ENCODE data around the gene GNLY. TPM values are rescaled to one million over a fixed set of nuclear protein-coding genes. Genes with fewer than 3 reads are reported as not detected.

GNLY gene
- total and polyA plus RNA-seq, 11 donors: 0.29 to 47.1 (median 2.1) TPM; not detected in 2

DNA sequence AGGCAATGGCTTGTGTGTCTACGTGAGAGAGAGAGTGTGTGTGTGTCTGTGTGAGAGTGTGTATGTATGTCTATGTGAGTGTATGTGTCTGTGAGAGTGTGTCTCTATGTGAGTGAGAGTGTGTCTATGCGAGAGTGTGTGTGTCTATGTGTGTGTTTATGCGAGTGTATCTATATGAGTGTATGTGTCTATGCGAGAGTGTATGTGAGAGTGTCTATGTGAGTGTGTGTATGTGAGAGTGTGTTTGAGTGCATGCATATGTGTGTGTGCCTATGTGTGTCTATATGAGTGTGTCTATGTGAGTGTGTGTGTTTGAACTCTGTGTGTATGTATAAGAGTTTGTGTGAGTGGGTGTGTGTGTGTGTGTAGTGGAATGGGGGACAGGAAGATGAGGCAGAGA is 9.8 kb upstream of the GNLY start:
- DNase-seq (no peak), ATAC-seq (peak in 1 of 4 donors; percentile 25)
- Histone ChIP-seq H3K4me1 (peaks cover 0 to 28% (median 9%) of the 10 kb centered on the region in 12 donors), H3K9me3 (no peaks in the 10 kb centered on the region), H3K4me3 (no peak overlapping the region), H3K27ac (no peak overlapping the region), H3K27me3 (no peaks in the 10 kb centered on the region), H3K36me3 (no peaks in the 10 kb centered on the region)
- TF ChIP-seq POLR2A (IDR thresholded peaks at IDR 0.05) (no peak), CTCF (IDR thresholded peaks at IDR 0.05) (no peak)
- intact Hi-C loops (cut with DNase I): no loop called here
- WGBS, 4 donors: 95 to 96% (median 96%) methylated on average over 4 of the region's 4 CpGs

GRCh38 chr2:85684806-85685205 is 9.4 kb upstream of the GNLY start:
- 74 to 79% (median 76%) methylated on average over 4 of the region's 4 CpGs for WGBS, 4 donors
- Histone ChIP-seq H3K4me1 (peaks cover 0 to 26% (median 8%) of the 10 kb centered on the region in 12 donors), H3K36me3 (no peaks in the 10 kb centered on the region), H3K4me3 (no peak overlapping the region), H3K9me3 (no peaks in the 10 kb centered on the region), H3K27me3 (no peaks in the 10 kb centered on the region), H3K27ac (no peak overlapping the region)
- DNase-seq (no peak), ATAC-seq (no peak)
- intact Hi-C loops (cut with DNase I): no loop called here
- TF ChIP-seq CTCF (IDR thresholded peaks at IDR 0.05): no peak
- no peak for TF ChIP-seq POLR2A (IDR thresholded peaks at IDR 0.05)

- no peak overlapping the region for H3K4me3 ChIP-seq
- ATAC-seq: no peak
- H3K27ac ChIP-seq: no peak overlapping the region
- H3K27me3 ChIP-seq: no peaks in the 10 kb centered on the region
- WGBS, 4 donors: 94 to 97% (median 96%) methylated on average over 4 of the region's 4 CpGs
- TF ChIP-seq CTCF (IDR thresholded peaks at IDR 0.05): no peak
- no peak for TF ChIP-seq POLR2A (IDR thresholded peaks at IDR 0.05)
- no peak for DNase-seq
- H3K9me3 ChIP-seq: no peaks in the 10 kb centered on the region
- H3K4me1 ChIP-seq: no peaks in the 10 kb centered on the region
- H3K36me3 ChIP-seq: no peaks in the 10 kb centered on the region
- intact Hi-C loops (cut with DNase I): no loop called here
Measured at GRCh38 chr2:85690932-85691331, 3.2 kb upstream of the GNLY start.

- no peak overlapping the region for H3K27ac ChIP-seq
- intact Hi-C loops (cut with DNase I): no loop called here
- no peak for DNase-seq
- no peaks in the 10 kb centered on the region for H3K36me3 ChIP-seq
- H3K4me1 ChIP-seq: no peaks in the 10 kb centered on the region
- no peaks in the 10 kb centered on the region for H3K9me3 ChIP-seq
- 87 to 91% (median 90%) methylated on average over 5 of the region's 5 CpGs for WGBS, 4 donors
- TF ChIP-seq POLR2A (IDR thresholded peaks at IDR 0.05) (no peak), CTCF (IDR thresholded peaks at IDR 0.05) (no peak)
- no peak for ATAC-seq
- H3K27me3 ChIP-seq: no peaks in the 10 kb centered on the region
- H3K4me3 ChIP-seq: no peak overlapping the region
Measured at GRCh38 chr2:85692039-85692645, 2.0 kb upstream of the GNLY start.
